Measurements from ENCODE around the gene C16orf95. TPM values are rescaled to one million over a fixed set of nuclear protein-coding genes. Genes with fewer than 3 reads are reported as not detected.

Gene C16orf95
- total and polyA plus RNA-seq, 7 donors: 0.36 to 6.6 (median 2.2) TPM; not detected in 1

GRCh38 chr16:87344931-87345631 is 27.9 kb upstream of the C16orf95 start:
- DNase-seq: no peak
- H3K36me3 ChIP-seq: peaks cover 29 to 71% (median 41%) of the 10 kb centered on the region in 4 donors

GRCh38 chr16:87344165-87344930 is 27.2 kb upstream of the C16orf95 start:
- Histone ChIP-seq H3K27me3 (no peaks in the 10 kb centered on the region), H3K9me3 (no peaks in the 10 kb centered on the region), H3K36me3 (peaks cover 30 to 79% (median 44%) of the 10 kb centered on the region in 4 donors), H3K27ac (peak overlapping the region in 2 of 4 donors; percentile 43 to 57), H3K4me3 (no peak overlapping the region), H3K4me1 (peaks cover 0 to 8% (median 2%) of the 10 kb centered on the region in 4 donors)
- TF ChIP-seq POLR2AphosphoS5 (IDR thresholded peaks at IDR 0.05) (no peak), EP300 (IDR thresholded peaks at IDR 0.05) (no peak), POLR2A (IDR thresholded peaks at IDR 0.05) (no peak), CTCF (IDR thresholded peaks at IDR 0.05) (no peak)
- 88 to 89% methylated on average over 34 of the region's 34 CpGs for WGBS, 2 donors
- intact Hi-C loops (cut with DNase I): no loop called here
- no peak for DNase-seq

More at GRCh38 chr16:87344931-87345631, 27.9 kb upstream of the C16orf95 start:
- H3K9me3 ChIP-seq: no peaks in the 10 kb centered on the region
- TF ChIP-seq POLR2A (IDR thresholded peaks at IDR 0.05): no peak
- no peak for TF ChIP-seq POLR2AphosphoS5 (IDR thresholded peaks at IDR 0.05)
- no peak for TF ChIP-seq EP300 (IDR thresholded peaks at IDR 0.05)
- TF ChIP-seq CTCF (IDR thresholded peaks at IDR 0.05): no peak
- H3K4me1 ChIP-seq: peaks cover 0 to 8% (median 2%) of the 10 kb centered on the region in 4 donors
- H3K27me3 ChIP-seq: no peaks in the 10 kb centered on the region
- 24 to 63% methylated on average over 17 of the region's 17 CpGs for WGBS, 2 donors
- peak overlapping the region in 3 of 4 donors; percentile 22 to 57 (median 43) for H3K27ac ChIP-seq
- no peak overlapping the region for H3K4me3 ChIP-seq
- intact Hi-C loops (cut with DNase I): no loop called here

- H3K27ac ChIP-seq: no peak overlapping the region
- intact Hi-C loops (cut with DNase I): no loop called here
- no peak overlapping the region for H3K4me3 ChIP-seq
- no peaks in the 10 kb centered on the region for H3K27me3 ChIP-seq
- no peak for DNase-seq
- TF ChIP-seq POLR2A (IDR thresholded peaks at IDR 0.05): no peak
- TF ChIP-seq POLR2AphosphoS5 (IDR thresholded peaks at IDR 0.05): no peak
- 88 to 94% methylated on average over 11 of the region's 11 CpGs for WGBS, 2 donors
- peaks cover 33 to 85% (median 50%) of the 10 kb centered on the region in 4 donors for H3K36me3 ChIP-seq
- no peaks in the 10 kb centered on the region for H3K9me3 ChIP-seq
- peaks cover 0 to 8% (median 2%) of the 10 kb centered on the region in 4 donors for H3K4me1 ChIP-seq
Observed at GRCh38 chr16:87343753-87344050, 26.5 kb upstream of the C16orf95 start.

GRCh38 chr16:87342978-87343752 is 26.0 kb upstream of the C16orf95 start:
- DNase-seq: no peak
- Histone ChIP-seq H3K36me3 (peaks cover 33 to 85% (median 54%) of the 10 kb centered on the region in 4 donors), H3K27ac (no peak overlapping the region), H3K27me3 (no peaks in the 10 kb centered on the region), H3K4me3 (no peak overlapping the region), H3K4me1 (peaks cover 0 to 8% (median 2%) of the 10 kb centered on the region in 4 donors), H3K9me3 (no peaks in the 10 kb centered on the region)
- TF ChIP-seq EP300 (IDR thresholded peaks at IDR 0.05) (no peak), CTCF (IDR thresholded peaks at IDR 0.05) (no peak), POLR2A (IDR thresholded peaks at IDR 0.05) (no peak), POLR2AphosphoS5 (IDR thresholded peaks at IDR 0.05) (no peak)
- intact Hi-C loops (cut with DNase I): no loop called here
- WGBS, 2 donors: 87 to 88% methylated on average over 26 of the region's 26 CpGs

Data from sigmoid colon (tissue), 7 donors.